ENCODE results near the gene IRF8.
"Not testable (repeated sequence)": the region's sequence is repeated elsewhere in the genome, so short reads cannot be mapped to it uniquely, and the experiment has no call there.

The IRF8 gene

GRCh38 chr16:85901773-85902365, 2.9 kb downstream of the IRF8 start:
- no peak overlapping the region for H3K4me3 ChIP-seq (ENCODE audit: low read depth, low read length)
- DNase-seq (ENCODE audit: low read depth): no peak
- no peak for TF ChIP-seq CTCF (conservative IDR thresholded peaks at IDR 0.05; ENCODE audit: low read depth, low read length)

GRCh38 chr16:85902366-85903155, 3.6 kb downstream of the IRF8 start:
- no peak for DNase-seq (ENCODE audit: low read depth)
- TF ChIP-seq CTCF (conservative IDR thresholded peaks at IDR 0.05; ENCODE audit: low read depth, low read length): no peak
- H3K4me3 ChIP-seq (ENCODE audit: low read depth, low read length): no peak overlapping the region

- no peak overlapping the region for H3K4me3 ChIP-seq (ENCODE audit: low read depth, low read length)
- DNase-seq (ENCODE audit: low read depth): no peak
- TF ChIP-seq CTCF (conservative IDR thresholded peaks at IDR 0.05; ENCODE audit: low read depth, low read length): no peak
Measured at GRCh38 chr16:85903559-85903958, 4.6 kb downstream of the IRF8 start.

GRCh38 chr16:85905110-85906095, 6.4 kb downstream of the IRF8 start:
- TF ChIP-seq CTCF (conservative IDR thresholded peaks at IDR 0.05; ENCODE audit: low read depth, low read length): no peak
- H3K4me3 ChIP-seq (ENCODE audit: low read depth, low read length): no peak overlapping the region
- no peak for DNase-seq (ENCODE audit: low read depth)

- H3K4me3 ChIP-seq (ENCODE audit: low read depth, low read length): no peak overlapping the region
- TF ChIP-seq CTCF (conservative IDR thresholded peaks at IDR 0.05; ENCODE audit: low read depth, low read length): no peak
- DNase-seq (ENCODE audit: low read depth): no peak
Measured at GRCh38 chr16:85906349-85906748, 7.4 kb downstream of the IRF8 start.

- DNase-seq (ENCODE audit: low read depth); H3K4me3 ChIP-seq (ENCODE audit: low read depth, low read length): not testable (repeated sequence)
Measured at GRCh38 chr16:85907231-85907630, 8.3 kb downstream of the IRF8 start.

GRCh38 chr16:85908444-85908843, 9.5 kb downstream of the IRF8 start:
- no peak for TF ChIP-seq CTCF (conservative IDR thresholded peaks at IDR 0.05; ENCODE audit: low read depth, low read length)
- no peak for DNase-seq (ENCODE audit: low read depth)
- H3K4me3 ChIP-seq (ENCODE audit: low read depth, low read length): no peak overlapping the region
